ENCODE measurements around the gene WDR54.
"Not testable (repeated sequence)": the region's sequence is repeated elsewhere in the genome, so short reads cannot be mapped to it uniquely, and the experiment has no call there.

WDR54 gene

DNA sequence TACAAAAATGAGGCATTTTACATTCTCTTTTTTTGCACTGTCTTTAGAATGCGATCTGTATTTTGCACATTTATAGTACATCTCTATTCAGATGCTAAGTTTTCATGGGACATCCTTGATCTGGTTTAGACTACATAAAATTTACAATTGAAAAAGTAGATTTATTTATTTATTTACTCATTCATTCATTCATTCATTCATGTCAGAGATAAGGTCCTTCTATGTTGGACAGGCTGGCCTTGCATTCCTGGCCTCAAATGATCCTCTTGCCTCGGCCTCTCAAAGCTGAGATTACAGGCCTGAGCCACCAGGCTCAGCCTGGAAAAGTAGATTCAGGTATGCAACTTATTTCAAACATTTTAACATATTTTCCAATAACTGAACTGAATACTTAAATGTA is 25.4 kb upstream of the WDR54 start:
- in situ Hi-C loops (cut with HindIII; ENCODE audit: low pct_ligation_motif_present, low pct_unique_long_range_greater_than_20kb, low sequenced_read_pairs), result no loop called here

DNA sequence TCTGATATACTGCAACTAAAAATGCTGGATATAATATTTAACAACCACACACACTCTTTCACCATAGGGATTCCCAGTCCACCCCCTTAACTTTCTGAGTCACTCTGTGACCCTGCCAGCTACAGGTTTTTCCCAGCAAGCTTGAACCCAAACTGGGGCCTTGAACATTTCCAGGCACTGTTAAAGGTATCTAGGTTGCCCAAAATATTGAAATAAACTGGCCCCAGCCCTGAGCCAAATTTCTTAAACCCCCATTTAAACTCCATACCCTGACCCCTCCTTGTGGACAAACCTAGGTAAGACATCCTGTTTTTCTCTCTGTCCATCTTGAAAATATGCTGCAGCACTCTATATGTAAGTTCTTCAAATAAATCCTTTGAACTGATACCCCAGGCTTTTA is 21.7 kb upstream of the WDR54 start:
- in situ Hi-C loops (cut with HindIII; ENCODE audit: low pct_ligation_motif_present, low pct_unique_long_range_greater_than_20kb, low sequenced_read_pairs), result no loop called here
- peak; percentile 54 for DNase-seq

More for the DNA sequence above, 25.4 kb upstream of the WDR54 start:
- no peak for DNase-seq

DNA sequence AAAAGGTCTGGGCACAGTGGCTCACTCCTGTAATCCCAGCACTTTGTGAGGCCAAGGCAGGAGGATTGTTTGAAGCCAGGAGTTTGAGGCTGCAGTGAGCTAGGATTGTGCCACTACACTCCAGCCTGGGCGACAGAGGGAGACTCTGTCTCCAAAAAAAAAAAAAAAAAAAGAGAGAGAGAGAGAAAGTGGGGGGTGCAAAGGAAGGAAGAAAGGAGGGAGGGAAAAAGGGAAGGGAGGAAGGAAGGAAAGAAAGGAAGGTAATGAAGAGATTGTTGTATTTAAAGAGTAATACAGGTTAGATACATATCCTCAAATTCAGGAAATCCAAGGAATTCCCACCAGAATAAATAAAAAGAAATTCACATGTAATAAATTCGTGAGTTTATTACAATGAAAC is 19.6 kb upstream of the WDR54 start:
- in situ Hi-C loops (cut with HindIII; ENCODE audit: low pct_ligation_motif_present, low pct_unique_long_range_greater_than_20kb, low sequenced_read_pairs), result no loop called here
- DNase-seq, result no peak

DNA sequence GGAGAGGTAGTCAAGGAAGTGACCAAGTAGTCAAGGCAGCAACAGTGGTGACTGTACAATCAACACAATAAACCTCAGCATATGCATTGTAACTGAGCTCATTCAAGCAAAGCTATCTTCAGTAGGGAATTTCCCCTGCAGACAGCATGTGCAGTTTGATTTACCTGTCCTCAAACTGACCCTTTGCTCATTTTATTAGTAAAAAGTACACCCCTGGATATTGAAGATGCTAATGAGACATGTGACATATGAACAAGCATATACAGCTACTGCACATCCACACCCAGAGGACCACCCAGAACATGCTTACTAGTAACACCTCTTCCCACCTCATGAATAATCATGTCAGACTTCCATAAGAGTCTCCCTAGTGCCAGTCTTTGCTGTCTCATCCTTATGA is 15.5 kb upstream of the WDR54 start:
- in situ Hi-C loops (cut with HindIII; ENCODE audit: low pct_ligation_motif_present, low pct_unique_long_range_greater_than_20kb, low sequenced_read_pairs), result no loop called here
- DNase-seq, result peak; percentile 46

DNA sequence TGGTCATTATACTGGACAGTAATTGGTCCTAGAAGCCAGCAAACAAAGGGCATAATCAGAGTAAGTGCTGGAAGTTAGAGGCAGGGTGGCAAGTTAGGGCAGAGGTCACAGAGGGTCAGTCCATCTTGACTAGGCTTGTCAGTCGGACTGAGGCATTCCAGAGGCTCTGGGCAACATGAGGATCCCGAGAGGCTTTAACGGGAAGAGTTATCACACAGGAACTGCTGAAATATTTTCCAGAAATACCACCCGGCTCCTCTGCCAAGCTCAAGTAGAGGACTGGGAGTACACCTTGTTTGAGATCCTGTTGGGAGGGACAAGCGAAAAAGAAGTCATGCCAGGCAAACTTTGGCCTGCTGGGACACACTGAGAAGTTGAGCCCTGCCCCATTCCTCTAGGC is 13.8 kb upstream of the WDR54 start:
- in situ Hi-C loops (cut with HindIII; ENCODE audit: low pct_ligation_motif_present, low pct_unique_long_range_greater_than_20kb, low sequenced_read_pairs), result no loop called here

DNA sequence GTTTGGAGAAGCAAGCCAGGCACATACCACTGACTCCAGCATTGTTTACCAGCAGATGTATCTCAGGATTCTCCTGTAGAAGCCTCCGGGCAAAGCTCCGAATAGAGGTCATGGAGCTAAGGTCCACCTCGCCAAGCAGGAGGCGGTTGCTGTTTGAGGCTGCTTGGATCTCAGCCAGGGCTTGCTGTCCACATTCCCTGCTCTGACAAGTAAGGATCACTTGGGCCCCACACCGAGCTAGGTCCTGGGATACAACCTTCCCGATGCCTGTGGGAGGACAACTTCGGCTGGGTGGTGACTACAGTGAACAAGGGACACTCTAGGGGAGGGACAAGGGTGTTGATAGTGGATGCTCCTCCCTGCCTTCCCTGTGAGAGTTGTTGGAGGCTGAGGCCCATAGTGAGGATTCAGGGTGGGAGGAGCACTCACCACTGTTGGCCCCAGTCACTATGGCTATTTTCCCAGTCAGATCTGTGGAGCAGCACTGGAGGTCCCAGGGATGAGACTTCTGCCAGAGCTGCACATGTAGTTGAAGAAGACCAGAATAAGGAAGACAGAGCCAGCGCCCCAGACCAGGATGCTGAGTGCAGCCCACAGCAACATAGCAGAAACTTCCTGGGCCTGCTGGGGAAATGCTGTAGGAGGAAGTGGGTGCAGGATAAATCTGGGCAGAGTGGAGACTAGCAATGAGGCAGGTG is 8.4 kb upstream of the WDR54 start:
- in situ Hi-C loops (cut with HindIII; ENCODE audit: low pct_ligation_motif_present, low pct_unique_long_range_greater_than_20kb, low sequenced_read_pairs), result no loop called here
- DNase-seq, result no peak

More for the DNA sequence above, 13.8 kb upstream of the WDR54 start:
- no peak for DNase-seq

DNA sequence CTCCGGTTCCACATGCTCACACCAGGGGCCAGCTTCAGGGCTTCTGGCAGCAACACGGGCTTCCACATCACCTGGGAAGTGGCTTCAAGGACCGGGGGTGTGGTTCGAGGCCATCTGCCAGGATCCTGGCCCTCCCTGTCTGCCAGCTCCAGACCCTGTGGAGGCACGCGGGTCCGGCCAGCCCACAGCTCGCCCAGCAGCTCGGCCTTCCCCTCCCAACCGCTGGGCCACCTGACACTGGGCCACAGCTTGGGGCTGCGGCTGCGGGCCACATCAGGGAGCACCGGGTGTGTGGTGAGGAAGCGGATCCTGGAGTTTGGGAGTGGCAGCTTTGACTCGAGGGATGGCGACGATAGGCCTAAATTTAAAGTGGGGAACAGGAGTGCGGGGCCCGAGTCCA is 7.1 kb upstream of the WDR54 start:
- in situ Hi-C loops (cut with HindIII; ENCODE audit: low pct_ligation_motif_present, low pct_unique_long_range_greater_than_20kb, low sequenced_read_pairs), result no loop called here
- DNase-seq, result no peak

DNA sequence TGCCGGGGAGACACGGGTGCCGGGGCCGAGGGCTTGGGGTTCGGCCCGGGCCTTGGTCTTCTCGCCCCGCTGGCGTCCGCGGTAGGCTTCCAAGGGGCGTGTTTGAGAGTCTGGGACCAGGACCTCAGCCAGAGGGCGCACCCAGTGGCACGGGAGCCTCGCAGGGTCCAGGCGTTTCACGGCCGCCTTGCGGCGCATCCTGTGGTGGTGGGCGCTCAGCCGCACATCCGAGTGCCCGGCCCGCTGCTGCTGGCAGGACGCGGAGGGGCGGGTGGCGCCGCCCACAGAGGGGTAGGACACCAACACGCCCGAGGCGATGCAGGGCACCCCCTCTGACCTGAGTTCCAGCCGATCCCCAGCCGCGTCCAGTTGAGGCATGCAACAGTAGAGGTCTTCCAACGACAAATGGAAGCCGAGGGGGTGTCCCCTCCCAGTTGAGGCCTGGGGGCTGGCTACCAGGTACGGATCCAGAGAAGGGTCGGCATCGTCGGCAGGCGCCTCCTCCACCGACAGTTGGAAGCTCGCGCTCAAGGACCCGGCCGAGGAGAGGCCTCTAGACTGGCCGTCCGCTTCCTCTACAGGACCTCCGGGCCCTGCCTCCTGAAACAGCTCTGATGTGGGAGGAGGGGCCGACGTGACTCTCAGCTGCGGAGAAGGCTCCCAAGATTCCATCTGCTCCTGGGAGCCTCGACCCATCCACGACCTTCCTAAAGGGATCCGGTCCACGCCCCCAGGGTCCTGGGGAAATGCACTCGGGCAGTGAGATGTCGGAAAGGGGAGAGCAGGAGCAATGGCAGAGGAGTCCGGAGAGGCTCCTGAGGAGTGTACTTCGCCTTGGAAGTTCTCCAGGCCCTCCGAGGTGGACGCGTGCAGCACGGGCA is 6.4 kb upstream of the WDR54 start:
- DNase-seq, result no peak
- in situ Hi-C loops (cut with HindIII; ENCODE audit: low pct_ligation_motif_present, low pct_unique_long_range_greater_than_20kb, low sequenced_read_pairs), result no loop called here

DNA sequence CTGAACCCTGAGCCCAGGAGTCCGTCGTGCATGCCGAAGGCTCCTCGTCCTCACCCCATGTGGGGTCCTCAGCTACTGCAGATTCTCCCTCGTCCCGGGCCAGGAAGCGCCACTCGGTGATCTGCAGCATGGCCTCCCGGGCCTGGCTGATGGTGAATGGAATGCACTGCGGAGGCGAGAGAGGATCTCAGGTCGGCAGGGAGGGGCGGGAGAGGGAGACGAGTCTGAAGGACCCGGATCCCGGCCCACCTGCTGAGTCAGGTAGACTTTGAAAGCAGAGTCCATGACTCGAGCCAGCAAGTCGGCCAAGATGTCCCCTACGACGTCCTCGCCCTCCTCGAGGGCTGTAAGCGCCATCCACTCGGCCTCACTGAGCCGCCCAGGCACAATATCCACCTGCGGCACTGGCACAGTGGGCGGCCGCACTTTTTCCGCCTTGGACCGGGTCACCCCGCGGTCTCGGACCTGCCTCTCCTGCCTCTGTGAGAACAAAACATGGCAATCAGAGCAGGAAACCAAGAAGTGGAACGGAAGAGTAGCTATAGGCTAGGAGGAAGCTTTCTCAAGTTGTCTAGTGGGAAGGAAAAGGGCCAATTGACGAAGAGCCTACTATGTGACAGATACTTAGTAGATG is 5.7 kb upstream of the WDR54 start:
- in situ Hi-C loops (cut with HindIII; ENCODE audit: low pct_ligation_motif_present, low pct_unique_long_range_greater_than_20kb, low sequenced_read_pairs), result no loop called here
- no peak for DNase-seq

DNA sequence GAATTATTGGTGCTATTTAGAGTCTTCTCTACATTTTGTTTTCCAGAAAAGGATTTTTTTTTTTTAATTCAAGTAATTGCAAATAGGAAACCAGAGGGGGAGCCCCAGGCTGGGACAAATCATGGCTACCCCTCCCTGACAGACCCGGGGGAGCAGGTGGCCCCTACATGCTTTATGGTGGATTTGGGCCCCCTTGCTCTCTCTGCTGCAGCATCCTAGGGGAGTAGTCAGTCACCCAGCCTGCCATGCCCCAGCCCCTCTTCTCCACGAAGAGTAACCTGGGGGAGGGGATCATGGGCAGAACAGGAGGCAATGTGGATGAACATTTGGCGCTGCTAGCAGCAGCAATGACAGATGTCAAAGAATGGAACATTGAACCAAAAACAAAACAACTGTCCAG is 4.8 kb upstream of the WDR54 start:
- in situ Hi-C loops (cut with HindIII; ENCODE audit: low pct_ligation_motif_present, low pct_unique_long_range_greater_than_20kb, low sequenced_read_pairs), result no loop called here
- no peak for DNase-seq

DNA sequence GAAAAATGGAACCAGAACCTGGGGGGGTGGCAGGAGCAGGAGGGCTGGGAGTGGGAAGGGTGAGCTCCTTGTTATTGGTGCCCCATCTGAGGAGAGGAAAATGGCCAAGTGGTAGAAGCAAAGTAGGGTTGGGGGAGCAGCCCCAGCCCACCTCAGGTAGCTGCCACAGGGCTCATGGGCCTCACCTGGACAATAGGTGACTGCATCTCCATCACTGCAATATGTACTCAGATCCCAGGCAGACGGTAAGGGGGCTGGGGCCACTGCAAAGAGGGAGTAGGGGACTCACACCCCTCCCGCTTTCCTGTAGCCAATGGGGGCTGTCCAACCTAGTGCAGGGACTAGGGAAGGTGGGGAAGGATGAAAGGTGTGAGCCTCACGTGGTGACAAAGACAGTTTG is 4.3 kb upstream of the WDR54 start:
- in situ Hi-C loops (cut with HindIII; ENCODE audit: low pct_ligation_motif_present, low pct_unique_long_range_greater_than_20kb, low sequenced_read_pairs), result no loop called here
- DNase-seq, result no peak

DNA sequence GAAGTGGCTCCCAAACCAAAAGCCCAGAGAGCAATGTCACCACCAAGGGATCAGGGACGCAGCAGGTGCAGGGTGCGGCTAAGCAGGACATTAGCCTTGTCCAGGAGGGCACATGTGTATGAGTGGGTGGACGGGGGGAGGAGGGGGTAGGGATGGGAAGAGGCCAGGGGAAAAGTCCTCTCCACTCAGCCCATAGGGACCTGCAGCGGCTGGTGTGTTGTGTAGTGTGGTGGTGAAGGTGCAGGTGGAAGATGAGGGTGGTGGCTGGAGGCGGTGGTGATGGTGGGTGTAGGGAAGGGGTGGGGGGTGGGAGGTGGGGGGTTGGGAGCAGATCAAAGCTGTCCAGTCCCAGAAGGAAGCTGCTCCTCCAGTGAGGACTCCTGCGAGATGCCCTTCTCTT is 3.8 kb upstream of the WDR54 start:
- no peak for DNase-seq
- in situ Hi-C loops (cut with HindIII; ENCODE audit: low pct_ligation_motif_present, low pct_unique_long_range_greater_than_20kb, low sequenced_read_pairs), result no loop called here

DNA sequence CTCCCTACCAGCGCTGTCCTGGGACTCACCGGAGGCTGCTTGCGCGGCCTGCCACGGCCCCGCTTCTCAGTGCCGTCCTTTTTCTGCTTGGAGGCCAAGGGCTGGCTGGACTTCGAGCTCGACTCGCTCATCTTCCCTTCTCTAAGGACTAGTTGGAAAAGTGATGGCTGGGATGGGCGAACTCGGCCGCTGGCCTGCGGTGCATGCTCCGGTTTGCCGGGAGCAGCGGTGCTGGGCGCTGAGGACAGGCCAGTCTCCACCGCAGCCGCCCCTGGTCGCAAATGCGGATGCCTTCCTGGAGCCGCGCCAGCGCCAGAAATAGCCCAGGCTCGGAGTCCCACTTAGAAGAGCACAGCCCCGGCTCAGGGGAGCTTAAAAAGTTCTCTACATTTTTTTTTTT is 3.2 kb upstream of the WDR54 start:
- DNase-seq, result no peak
- in situ Hi-C loops (cut with HindIII; ENCODE audit: low pct_ligation_motif_present, low pct_unique_long_range_greater_than_20kb, low sequenced_read_pairs), result no loop called here

DNA sequence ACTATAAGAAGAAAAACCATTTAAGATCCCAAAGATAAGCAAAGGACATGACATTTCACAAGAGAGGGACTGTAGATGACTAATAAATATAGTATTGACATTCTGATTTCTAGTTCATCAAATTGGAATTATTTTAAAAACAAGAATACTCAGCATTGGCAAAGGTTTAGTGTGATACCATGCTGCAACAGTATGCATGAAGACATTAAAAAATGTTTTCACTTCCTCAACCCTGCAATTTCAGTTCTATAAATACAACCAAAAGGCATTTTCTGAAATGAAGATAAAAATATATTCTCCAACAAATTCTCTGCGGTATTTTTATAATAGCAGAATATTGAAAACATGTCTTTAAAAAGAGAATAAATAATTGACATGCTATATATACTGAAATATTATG is 2.2 kb upstream of the WDR54 start:
- no peak for DNase-seq
- in situ Hi-C loops (cut with HindIII; ENCODE audit: low pct_ligation_motif_present, low pct_unique_long_range_greater_than_20kb, low sequenced_read_pairs), result no loop called here

DNA sequence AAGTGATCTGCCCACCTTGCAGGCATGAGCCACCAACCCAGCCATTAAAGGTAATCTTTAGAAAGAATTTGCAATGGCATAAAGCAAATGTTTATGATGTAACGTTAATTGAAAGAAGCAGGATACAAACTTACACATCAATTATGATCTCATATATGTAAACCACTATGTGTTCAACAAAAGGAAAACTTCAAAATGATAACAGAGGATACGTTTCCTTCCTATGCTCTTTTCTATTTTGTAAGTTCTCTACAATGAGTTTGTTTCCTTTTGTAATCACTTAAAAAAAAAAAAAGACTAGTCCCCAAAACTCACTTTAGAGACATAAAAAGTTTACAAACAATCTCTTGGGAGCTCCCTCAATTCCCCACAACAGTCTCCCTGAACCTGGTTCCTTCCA is 1.5 kb upstream of the WDR54 start:
- DNase-seq, result no peak
- in situ Hi-C loops (cut with HindIII; ENCODE audit: low pct_ligation_motif_present, low pct_unique_long_range_greater_than_20kb, low sequenced_read_pairs), result no loop called here

DNA sequence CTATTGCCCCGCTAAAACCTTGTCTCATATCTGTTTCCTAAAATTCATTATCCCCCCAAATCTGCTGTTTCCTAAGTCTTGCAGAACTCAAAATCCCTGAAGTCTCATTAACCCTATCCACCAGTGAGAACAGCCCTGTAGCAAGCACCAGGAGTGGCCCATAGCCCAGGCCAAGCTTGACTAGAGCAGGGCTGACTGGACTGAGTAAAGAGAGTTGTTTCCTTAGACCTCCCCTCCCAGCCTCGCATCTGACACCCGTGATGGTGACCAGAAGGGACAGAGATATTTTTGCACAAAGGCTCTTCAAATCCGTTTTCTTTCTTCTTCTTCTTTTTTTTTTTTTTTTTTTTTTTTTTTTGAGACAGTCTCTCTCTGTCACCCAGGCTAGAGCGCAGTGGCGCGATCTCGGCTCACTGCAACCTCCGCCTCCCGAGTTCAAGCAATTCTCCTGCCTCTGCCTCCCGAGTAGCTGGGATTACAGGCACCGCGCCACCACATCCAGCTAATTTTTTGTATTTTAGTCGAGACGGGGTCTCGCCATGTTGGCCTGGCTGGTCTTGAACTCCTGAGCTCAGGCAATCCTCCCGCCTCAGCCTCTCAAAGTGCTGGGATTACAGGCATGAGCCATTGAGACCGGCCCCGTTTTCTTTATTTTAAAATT is 957 bp upstream of the WDR54 start:
- DNase-seq; in situ Hi-C loops (cut with HindIII; ENCODE audit: low pct_ligation_motif_present, low pct_unique_long_range_greater_than_20kb, low sequenced_read_pairs): not testable (repeated sequence)

DNA sequence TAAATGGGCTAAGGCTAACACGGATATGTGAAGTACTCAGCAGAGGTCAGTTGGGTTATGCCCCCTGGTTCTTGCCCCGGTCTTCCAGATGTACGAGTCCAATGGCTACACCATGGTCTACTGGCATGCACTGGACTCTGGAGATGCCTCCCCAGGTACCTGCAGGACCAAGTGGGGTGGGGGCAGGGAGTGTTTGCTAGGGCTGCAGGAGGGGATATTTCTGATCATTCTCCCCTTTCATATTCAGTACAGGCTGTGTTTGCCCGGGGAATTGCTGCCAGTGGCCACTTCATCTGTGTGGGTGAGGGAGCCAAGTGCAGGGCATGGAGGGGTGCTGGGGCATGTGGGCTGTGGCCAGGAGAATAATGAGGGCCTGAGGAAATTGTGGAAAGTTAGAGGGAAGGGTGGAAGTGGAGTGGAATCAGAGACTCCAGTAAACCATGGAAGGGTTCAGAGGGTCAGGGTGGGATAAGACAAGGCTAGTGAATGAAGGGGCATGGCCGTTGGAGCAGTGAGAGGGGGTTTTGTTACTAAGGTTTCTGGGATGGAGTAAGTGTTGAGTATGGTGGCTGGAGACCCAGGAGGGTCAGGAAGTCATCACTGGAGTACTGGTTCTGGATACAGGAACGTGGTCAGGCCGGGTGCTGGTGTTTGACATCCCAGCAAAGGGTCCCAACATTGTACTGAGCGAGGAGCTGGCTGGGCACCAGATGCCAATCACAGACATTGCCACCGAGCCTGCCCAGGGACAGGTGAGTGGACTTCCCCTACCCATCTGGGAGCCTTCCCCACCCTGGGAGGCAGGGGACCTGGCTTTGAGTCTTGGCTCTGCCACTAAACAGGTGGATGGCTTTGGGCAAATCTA is 1.9 kb downstream of the WDR54 start:
- DNase-seq, result no peak
- in situ Hi-C loops (cut with HindIII; ENCODE audit: low pct_ligation_motif_present, low pct_unique_long_range_greater_than_20kb, low sequenced_read_pairs), result no loop called here
